ENCODE results near the gene LRP3.

GRCh38 chr19:33194532-33194885 is 379 bp downstream of the LRP3 start:
- TF ChIP-seq EZH2phosphoT487 (IDR thresholded peaks at IDR 0.05; ENCODE audit: borderline replicate concordance) (no peak), CTCF (IDR thresholded peaks at IDR 0.05 in 2 of 3, conservative IDR thresholded peaks at IDR 0.05 in 1 of 3; ENCODE audit: borderline replicate concordance in 1 of 3, insufficient read depth in 1 of 3, low read depth in 2 of 3, low read length in 2 of 3) (no peak), POLR2AphosphoS5 (IDR thresholded peaks at IDR 0.05; ENCODE audit: low read depth, low read length) (no peak), ZNF274 (IDR thresholded peaks at IDR 0.05; ENCODE audit: low read depth, low read length) (no peak), ZBTB33 (IDR thresholded peaks at IDR 0.05; ENCODE audit: extremely low read depth, insufficient replicate concordance, low read length) (no peak), TCF7L2 (IDR thresholded peaks at IDR 0.05; ENCODE audit: borderline replicate concordance, extremely low read depth, insufficient read depth, insufficient read length) (no peak), SIN3A (IDR thresholded peaks at IDR 0.05; ENCODE audit: low read depth) (no peak), POLR2A (IDR thresholded peaks at IDR 0.05; ENCODE audit: borderline replicate concordance, extremely low read depth, insufficient read depth, insufficient read length) (no peak), SRF (IDR thresholded peaks at IDR 0.05; ENCODE audit: low read depth) (no peak), EZH2 (IDR thresholded peaks at IDR 0.05) (no peak), SP1 (IDR thresholded peaks at IDR 0.05; ENCODE audit: low read depth) (no peak), RAD21 (IDR thresholded peaks at IDR 0.05; ENCODE audit: low read depth) (no peak)
- TF ChIP-seq, protein P1, sequence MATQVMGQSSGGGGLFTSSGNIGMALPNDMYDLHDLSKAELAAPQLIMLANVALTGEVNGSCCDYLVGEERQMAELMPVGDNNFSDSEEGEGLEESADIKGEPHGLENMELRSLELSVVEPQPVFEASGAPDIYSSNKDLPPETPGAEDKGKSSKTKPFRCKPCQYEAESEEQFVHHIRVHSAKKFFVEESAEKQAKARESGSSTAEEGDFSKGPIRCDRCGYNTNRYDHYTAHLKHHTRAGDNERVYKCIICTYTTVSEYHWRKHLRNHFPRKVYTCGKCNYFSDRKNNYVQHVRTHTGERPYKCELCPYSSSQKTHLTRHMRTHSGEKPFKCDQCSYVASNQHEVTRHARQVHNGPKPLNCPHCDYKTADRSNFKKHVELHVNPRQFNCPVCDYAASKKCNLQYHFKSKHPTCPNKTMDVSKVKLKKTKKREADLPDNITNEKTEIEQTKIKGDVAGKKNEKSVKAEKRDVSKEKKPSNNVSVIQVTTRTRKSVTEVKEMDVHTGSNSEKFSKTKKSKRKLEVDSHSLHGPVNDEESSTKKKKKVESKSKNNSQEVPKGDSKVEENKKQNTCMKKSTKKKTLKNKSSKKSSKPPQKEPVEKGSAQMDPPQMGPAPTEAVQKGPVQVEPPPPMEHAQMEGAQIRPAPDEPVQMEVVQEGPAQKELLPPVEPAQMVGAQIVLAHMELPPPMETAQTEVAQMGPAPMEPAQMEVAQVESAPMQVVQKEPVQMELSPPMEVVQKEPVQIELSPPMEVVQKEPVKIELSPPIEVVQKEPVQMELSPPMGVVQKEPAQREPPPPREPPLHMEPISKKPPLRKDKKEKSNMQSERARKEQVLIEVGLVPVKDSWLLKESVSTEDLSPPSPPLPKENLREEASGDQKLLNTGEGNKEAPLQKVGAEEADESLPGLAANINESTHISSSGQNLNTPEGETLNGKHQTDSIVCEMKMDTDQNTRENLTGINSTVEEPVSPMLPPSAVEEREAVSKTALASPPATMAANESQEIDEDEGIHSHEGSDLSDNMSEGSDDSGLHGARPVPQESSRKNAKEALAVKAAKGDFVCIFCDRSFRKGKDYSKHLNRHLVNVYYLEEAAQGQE (IDR thresholded peaks at IDR 0.05; ENCODE audit: low read depth), result no peak

Data from HCT116 (cell line).